Transverse colon (tissue), 4 donors: ENCODE measurements around the gene AGMO.

ENCODE experiments used
- CTCF ChIP-seq, 5 experiments: fragments of 200-600 bp in 3 of 5; fragments of 450-650 bp in 2 of 5; sonication (generic) in 3 of 5; IDR thresholded peaks; 1 replicate in 2 of 5; 2 replicates in 3 of 5; pipeline ENCODE4 v1.5.1; 2016 to 2017; ENCODE audit warnings: antibody characterized with exemption in 5 of 5, inconsistent platforms in 3 of 5, mild to moderate bottlenecking in 2 of 5, moderate library complexity in 1 of 5
- EP300 ChIP-seq: sonication (generic); formaldehyde crosslinking; IDR thresholded peaks from one replicate; pipeline ENCODE4 v1.6.1; 2017; ENCODE audit warnings: antibody characterized with exemption, low read depth
- POLR2A ChIP-seq: fragments of 450-650 bp; IDR thresholded peaks from one replicate; pipeline ENCODE4 v1.6.1; 2016; ENCODE audit warnings: antibody characterized with exemption, mild to moderate bottlenecking, moderate library complexity
- POLR2AphosphoS5 ChIP-seq, 3 donors: sonication (generic); formaldehyde crosslinking; IDR thresholded peaks; one replicate each; pipeline ENCODE4 v1.6.1; 2016; ENCODE audit warnings: antibody characterized with exemption in 3 of 3

GRCh38 chr7:15488401-15488800 is 73.4 kb downstream of the AGMO start:
- no peak for TF ChIP-seq CTCF (IDR thresholded peaks at IDR 0.05)
- TF ChIP-seq POLR2AphosphoS5 (IDR thresholded peaks at IDR 0.05) = no peak
- no peak for TF ChIP-seq POLR2A
- no peak for TF ChIP-seq EP300
